ENCODE data around the gene ADK.

The ADK gene

GRCh38 chr10:74690393-74690792, 539.4 kb downstream of the ADK start:
- DNase-seq = no peak

GRCh38 chr10:74691164-74691563, 540.1 kb downstream of the ADK start:
- no peak for DNase-seq

- peak; percentile 91 for DNase-seq
Measured at GRCh38 chr10:74704629-74705357, 553.8 kb downstream of the ADK start.

GRCh38 chr10:74705358-74705980, 554.4 kb downstream of the ADK start:
- DNase-seq = peak; percentile 92

DNA sequence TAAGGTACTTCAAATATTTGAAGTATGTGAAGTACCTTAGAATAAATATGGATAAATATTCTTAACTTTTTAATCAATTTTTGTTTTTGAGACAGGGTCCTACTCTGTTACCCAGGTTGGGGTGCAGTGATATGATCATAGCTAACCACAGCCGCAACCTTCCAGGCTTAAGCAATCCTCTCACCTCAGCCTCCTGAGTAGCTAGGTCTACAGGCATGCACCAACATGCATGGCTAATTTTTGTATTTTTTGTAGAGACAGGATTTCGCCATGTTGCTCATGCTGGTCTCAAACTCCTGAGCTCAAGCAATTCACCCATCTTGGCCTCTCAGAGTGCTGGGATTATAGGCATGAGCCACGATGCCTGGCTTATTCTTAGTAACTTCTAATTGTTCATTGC, 555.9 kb downstream of the ADK start:
- DNase-seq = no peak

GRCh38 chr10:74708246-74708645, 557.2 kb downstream of the ADK start:
- DNase-seq = no peak

DNA sequence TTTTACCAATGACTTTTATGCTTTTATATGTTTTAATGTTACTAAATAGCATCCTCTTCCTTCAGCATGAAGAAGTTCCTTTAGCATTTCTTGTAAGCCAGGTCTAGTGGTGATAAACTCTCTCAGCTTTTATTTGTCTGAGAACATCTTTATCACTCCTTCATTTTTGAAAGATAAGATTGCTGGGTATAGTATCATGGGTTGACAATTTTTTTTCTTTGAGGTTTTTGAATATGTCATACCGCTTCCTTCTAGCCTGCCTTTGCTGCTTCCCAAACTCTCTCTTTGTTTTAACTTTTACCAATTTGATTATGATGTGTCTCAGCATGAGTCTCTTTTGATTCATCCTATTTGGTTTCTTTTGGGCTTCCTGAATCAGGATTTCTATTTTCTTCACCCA, 567.2 kb downstream of the ADK start:
- DNase-seq = no peak

- DNase-seq = no peak
Measured at GRCh38 chr10:74728225-74728624, 577.2 kb downstream of the ADK start.

DNA sequence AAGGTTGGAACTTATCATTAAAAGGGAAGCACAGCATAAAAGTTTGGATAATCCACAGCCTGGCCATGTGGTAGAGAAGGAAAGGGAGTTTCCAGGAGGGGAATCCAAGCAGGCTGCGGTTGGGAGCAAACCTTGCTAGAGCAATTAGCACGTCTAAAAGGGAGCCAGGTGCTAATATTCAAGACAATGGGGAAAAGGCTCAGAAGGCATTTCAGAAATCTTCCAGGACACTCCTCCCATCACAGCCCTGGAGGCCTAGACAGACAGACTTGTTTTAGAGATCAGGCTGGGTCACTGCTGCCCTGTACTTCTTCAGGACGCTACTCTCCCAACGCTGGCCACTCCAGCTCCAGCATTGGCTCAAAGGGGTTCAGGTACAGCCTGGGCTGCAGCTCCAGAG, 579.2 kb downstream of the ADK start:
- DNase-seq = no peak

- DNase-seq = no peak
Measured at GRCh38 chr10:74733612-74734011, 582.6 kb downstream of the ADK start.

DNA sequence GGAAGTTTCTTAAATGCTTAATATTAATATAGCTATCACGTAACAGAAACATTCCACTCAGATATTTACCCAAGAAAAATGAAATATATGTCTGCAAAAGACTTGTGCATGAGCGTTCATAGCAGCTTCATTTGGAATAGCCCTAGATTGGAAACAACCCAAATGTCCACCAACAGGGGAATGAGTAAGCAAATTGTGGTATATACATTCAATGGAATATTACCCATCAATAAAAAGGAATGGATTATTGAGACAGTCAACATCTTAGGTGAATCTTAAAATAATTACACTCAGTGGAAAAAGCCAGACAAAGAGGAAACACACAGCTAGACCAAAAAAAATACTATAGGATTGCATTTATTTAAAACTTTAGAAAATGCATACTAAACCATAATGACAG, 585.0 kb downstream of the ADK start:
- DNase-seq = no peak

DNA sequence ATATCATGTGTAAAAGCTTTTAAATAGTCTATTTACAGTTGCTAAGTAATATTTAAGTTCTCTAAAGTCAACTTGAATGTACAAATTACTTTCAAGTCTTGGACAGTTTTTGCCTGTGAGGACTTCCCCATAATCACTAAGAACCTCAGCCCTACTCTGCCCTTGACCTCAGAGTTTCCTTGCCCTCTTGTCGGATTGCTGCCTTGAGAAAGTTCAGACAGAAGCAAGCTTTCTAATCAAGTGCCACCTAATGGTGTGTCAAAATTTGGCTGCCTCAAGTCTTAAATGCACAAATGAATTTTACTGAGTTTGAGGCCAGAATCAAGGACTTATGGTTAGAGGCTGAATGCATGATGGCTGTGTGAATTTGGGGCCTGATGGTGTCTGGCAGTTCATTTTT, 587.0 kb downstream of the ADK start:
- no peak for DNase-seq

- no peak for DNase-seq
Measured at GRCh38 chr10:74738542-74738941, 587.5 kb downstream of the ADK start.

- no peak for DNase-seq
Measured at GRCh38 chr10:74738985-74739567, 588.1 kb downstream of the ADK start.

DNA sequence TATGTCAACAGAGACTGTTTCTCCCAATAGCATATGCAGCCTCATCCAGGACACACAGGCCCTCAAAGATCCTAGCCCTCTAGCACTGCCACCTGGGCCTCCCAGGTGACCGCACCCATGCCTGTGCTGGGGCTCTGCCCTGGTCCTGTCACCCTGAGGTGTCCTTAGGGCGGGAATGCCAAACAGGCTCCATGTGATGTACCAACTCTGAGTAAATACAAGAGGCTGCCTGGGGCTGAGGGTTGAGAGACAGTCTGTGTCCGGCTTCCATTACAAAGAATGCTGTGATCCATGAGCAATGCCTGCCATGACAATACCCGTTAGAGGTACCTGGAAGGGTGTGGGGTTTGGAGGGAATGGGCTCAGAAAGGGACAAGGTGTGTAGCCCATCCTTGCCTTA, 592.4 kb downstream of the ADK start:
- DNase-seq = no peak

- no peak for DNase-seq
Measured at GRCh38 chr10:74745449-74745848, 594.4 kb downstream of the ADK start.

GRCh38 chr10:74746813-74747212, 595.8 kb downstream of the ADK start:
- no peak for DNase-seq

GRCh38 chr10:74748468-74749031, 597.5 kb downstream of the ADK start:
- no peak for DNase-seq

DNA sequence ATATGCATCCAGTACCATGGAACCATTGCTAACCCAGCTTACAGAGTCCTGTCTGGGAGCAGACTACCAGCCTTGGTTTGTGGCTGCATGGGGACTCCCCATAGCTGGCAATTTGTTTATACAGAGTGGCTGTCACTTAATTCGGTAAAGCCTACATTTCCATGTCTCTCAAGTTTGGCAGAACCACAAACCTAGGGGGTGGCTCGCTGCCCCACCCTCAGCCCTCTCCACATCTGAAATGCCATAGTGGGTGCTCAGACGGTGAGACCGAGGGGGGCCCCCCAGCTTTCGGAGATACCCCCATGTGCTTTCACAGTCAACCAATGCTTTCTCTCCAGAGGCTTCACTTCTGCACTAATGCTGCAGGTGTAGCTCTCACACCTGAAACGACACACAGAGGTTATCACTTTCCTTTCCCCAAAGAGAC, 599.8 kb downstream of the ADK start:
- DNase-seq = no peak

DNA sequence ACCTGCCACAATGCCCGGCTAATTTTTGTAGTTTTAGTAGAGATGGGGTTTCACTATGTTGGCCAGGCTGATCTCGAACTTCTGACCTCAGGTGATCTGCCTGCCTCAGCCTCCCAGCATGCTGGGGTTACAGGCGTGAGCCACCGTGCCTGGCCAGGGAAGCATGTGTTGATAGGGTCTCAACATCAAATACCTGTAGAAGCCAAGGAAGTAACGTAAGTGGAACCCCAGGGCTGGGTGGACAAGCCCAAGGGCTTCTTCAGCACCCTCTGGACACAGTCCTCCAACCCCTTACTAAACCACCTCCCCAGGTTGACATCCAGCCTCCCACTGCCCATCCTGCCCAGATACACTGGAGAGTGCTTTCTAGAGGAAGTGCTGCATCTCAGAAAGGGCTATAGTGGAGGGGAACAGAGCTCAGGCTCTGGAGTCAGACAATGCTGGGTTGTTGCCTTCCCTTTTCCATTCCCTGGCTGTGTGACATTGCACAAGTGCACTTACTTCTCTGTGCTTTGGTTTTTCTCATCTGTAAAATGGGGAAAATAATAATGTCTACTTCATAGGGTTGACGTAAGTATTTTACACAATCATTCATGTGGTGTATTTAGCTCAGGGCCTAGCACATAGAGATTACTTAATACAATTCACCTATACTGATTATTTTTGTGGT, 601.5 kb downstream of the ADK start:
- no peak for DNase-seq

- DNase-seq = no peak
Measured at GRCh38 chr10:74753442-74754211, 602.6 kb downstream of the ADK start.

DNA sequence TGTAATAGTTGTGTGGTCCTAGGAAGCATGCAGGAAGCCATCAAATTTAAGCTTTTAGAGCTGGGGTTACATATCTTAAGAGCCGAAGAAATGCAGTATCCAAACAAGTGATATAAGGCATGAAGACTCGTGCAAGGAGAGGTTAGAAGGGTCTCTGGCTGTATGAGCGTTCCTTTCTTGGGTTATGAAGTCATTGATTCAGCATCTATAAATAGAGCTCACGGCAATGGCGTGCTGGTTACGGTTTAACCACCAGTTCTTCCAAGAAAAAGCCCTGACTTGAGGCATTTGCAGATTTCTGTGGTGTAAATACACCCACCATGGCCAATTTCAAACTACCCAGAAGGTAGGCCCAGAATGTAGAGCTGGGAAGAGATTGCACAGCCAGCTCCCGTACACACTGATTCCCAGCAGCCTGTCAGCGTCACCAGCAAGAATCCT, 603.4 kb downstream of the ADK start:
- no peak for DNase-seq

- no peak for DNase-seq
Measured at GRCh38 chr10:74755273-74755672, 604.3 kb downstream of the ADK start.

Measured in NCI-H1092 treated with DMSO at 0.1 percent for 48 hours (cell line).